H1 (cell line): Measurements from ENCODE around the gene ADARB2. TPM values are rescaled to one million over a fixed set of nuclear protein-coding genes. Genes with fewer than 3 reads are reported as not detected.

ENCODE experiments used
- BRCA1 ChIP-seq: IDR thresholded peaks from 2 replicates; pipeline ENCODE4 v1.6.1; 2012; ENCODE audit warnings: low read depth, low read length, improper control_type of control experiment
- CHD7 ChIP-seq: fragments of 300-600 bp; sonication (generic); IDR thresholded peaks from 2 replicates; pipeline ENCODE4 v1.7.1; 2012; ENCODE audit warnings: low read length, moderate library complexity, mild to moderate bottlenecking, inconsistent platforms; ENCODE audit not compliant: insufficient replicate concordance
- HDAC2 ChIP-seq, 2 experiments: fragments of 300-600 bp in 1 of 2; sonication (generic) in 1 of 2; IDR thresholded peaks; 2 replicates each; pipeline ENCODE4 v1.6.1; 2011 to 2012; ENCODE audit warnings: low read depth in 2 of 2, low read length in 2 of 2, mild to moderate bottlenecking in 2 of 2, moderate library complexity in 2 of 2, borderline replicate concordance in 1 of 2, inconsistent platforms in 1 of 2
- KDM1A ChIP-seq: fragments of 200-600, 300-600 bp; sonication (generic); IDR thresholded peaks from 2 replicates; pipeline ENCODE4 v1.7.1; 2016; ENCODE audit warnings: mild to moderate bottlenecking, low read length, borderline replicate concordance
- NANOG ChIP-seq: IDR thresholded peaks from 2 replicates; pipeline ENCODE4 v1.6.1; 2011; ENCODE audit warnings: low read length, low read depth, mild to moderate bottlenecking, inconsistent platforms; ENCODE audit not compliant: insufficient read depth, poor library complexity, severe bottlenecking
- NRF1 ChIP-seq: IDR thresholded peaks from 2 replicates; pipeline ENCODE4 v1.6.1; 2011; ENCODE audit warnings: mild to moderate bottlenecking, low read depth, low read length, improper control_type of control experiment
- POLR2A ChIP-seq, 2 experiments: IDR thresholded peaks; 1 replicate in 1 of 2; 2 replicates in 1 of 2; pipeline ENCODE4 v1.6.1; 2011; ENCODE audit warnings: low read depth in 2 of 2, low read length in 2 of 2, mild to moderate bottlenecking in 2 of 2; ENCODE audit errors: control extremely low read depth in 1 of 2
- POU5F1 ChIP-seq: IDR thresholded peaks from 2 replicates; pipeline ENCODE4 v1.6.1; 2011; ENCODE audit warnings: low read depth, mild to moderate bottlenecking, low read length, moderate library complexity
- SIX5 ChIP-seq: IDR thresholded peaks from 2 replicates; pipeline ENCODE4 v1.6.1; 2011; ENCODE audit warnings: mild to moderate bottlenecking, low read depth, low read length
- USF2 ChIP-seq: IDR thresholded peaks from 2 replicates; pipeline ENCODE4 v1.6.1; 2011; ENCODE audit warnings: low read length, improper control_type of control experiment
- ZNF274 ChIP-seq: IDR thresholded peaks from 2 replicates; pipeline ENCODE4 v1.7.0; 2012; ENCODE audit warnings: low read length, borderline replicate concordance; ENCODE audit errors: extremely low read depth
- polyA plus RNA-seq, 7 experiments: library from polyadenylated mRNA; depleted of rRNA in 3 of 7; stranded (reverse) in 5 of 7; unstranded in 2 of 7; fragments of >200 nt in 5 of 7; fragments of 200-250 nt in 2 of 7; gene quantifications; 1 replicate in 5 of 7; 2 replicates in 1 of 7; 4 replicates in 1 of 7; pipeline versions ENCODE4 v1.2.1 to v1.2.3, GENCODE V29; 2011 to 2013; ENCODE audit warnings: missing spikeins in 2 of 7, mixed read lengths in 2 of 7
- total RNA-seq: library from RNA; stranded (reverse); fragmentation: NEBNext Ultra II Directional; extraction: Animal tissue kit (Norgen Biotek cat#: 25700); gene quantifications from 2 replicates; pipeline ENCODE4 v1.2.1, GENCODE V29; 2021

ADARB2 gene
- total and polyA plus RNA-seq, 2 of the 8 experiments (the other 6 are each of a cell fraction or from before 2014, with no cell fraction given), result 2.2 to 2.8 TPM

GRCh38 chr10:1287971-1288401 is 449.3 kb downstream of the ADARB2 start (continued):
- no peak for TF ChIP-seq CHD7
- no peak for TF ChIP-seq ZNF274
- TF ChIP-seq NANOG, result no peak
- TF ChIP-seq NRF1, result no peak
- no peak for TF ChIP-seq HDAC2 (IDR thresholded peaks at IDR 0.05; ENCODE audit: borderline replicate concordance in 1 of 2, low read depth in 2 of 2, low read length in 2 of 2)
- no peak for TF ChIP-seq SIX5
- TF ChIP-seq POLR2A (IDR thresholded peaks at IDR 0.05; ENCODE audit: control extremely low read depth in 1 of 2, low read depth in 2 of 2, low read length in 2 of 2), result no peak
- no peak for TF ChIP-seq POU5F1
- TF ChIP-seq KDM1A, result no peak
- TF ChIP-seq USF2, result no peak
- TF ChIP-seq BRCA1, result no peak
